Activated CD4-positive, alpha-beta T cell treated with anti-CD3 and anti-CD28 coated beads, Interleukin-2, amount 50 U/mL, for 1 hour (primary cell): Measurements from ENCODE around the gene ZNF428.
A peak's percentile ranks its signal among the peaks of the same experiment; 100 is the strongest.
"Not testable (repeated sequence)": the region's sequence is repeated elsewhere in the genome, so short reads cannot be mapped to it uniquely, and the experiment has no call there.

Experiments used
- DNase-seq: peaks from one replicate; pipeline ENCODE4 v3.0.0-alpha.2; 2020

Gene ZNF428

GRCh38 chr19:43639519-43640423, 20.3 kb upstream of the ZNF428 start, which contains the start of gene CADM4:
Gene CADM4 (minus strand): TSS chr19:43639850. CDS start chr19:43639790, 60 bp downstream.
- DNase-seq, result peak; percentile 49

DNA sequence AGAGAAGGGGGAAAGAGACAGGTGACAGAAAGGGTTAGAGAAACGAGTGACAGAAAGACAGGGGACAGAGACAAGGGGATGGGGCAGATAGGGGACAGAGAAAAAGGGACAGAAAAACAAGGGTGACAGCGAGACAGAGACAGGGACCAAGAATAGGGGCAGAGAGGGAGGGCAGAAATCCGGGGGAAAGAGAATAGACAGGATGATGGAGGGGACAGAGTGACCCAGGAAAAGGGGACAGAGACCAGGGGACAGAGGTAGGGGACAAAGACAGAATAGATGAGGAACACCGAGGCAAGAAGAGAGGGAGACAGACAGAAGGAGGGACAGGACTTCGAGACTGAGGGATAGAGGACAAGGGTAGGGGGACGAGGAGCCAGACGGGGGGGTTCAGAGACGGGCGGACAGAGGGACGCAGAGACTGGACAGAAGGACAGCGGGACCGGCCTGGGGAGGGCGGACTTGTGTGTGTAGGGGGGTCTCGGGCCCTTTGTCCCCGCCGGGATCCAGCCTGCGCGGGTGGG, 19.6 kb upstream of the ZNF428 start:
- no peak for DNase-seq

GRCh38 chr19:43638214-43638994, 19.0 kb upstream of the ZNF428 start:
- DNase-seq, result no peak

DNA sequence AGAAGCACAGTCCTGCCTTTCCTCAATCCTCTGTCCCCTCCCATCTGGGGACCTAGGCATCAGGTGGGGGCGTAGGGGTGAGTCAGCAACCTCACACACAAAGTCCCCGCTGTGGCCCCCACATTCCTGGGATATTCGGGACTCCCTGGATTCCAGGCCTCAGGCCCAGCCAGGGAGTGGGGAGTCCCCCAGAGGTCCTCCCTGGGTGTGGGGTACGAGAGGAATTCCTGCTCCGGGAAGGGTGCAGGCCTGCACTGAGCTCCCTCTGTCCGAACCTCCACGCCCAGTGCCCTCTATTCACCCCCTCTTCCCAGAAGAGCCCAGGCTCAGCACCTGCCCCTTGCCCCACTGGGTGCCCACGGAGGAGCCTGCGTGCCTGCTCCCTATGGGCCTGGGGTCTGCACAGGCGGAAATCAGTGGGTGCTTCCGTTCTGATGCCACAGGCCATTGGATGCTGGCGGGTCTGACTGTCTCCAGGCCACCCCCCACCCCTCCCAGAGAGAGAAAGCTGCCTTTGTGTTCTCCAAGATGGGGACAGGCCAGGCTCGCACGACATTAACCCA, 16.8 kb upstream of the ZNF428 start:
- DNase-seq, result no peak

GRCh38 chr19:43635561-43635940, 16.1 kb upstream of the ZNF428 start:
- DNase-seq, result not testable (repeated sequence)

DNA sequence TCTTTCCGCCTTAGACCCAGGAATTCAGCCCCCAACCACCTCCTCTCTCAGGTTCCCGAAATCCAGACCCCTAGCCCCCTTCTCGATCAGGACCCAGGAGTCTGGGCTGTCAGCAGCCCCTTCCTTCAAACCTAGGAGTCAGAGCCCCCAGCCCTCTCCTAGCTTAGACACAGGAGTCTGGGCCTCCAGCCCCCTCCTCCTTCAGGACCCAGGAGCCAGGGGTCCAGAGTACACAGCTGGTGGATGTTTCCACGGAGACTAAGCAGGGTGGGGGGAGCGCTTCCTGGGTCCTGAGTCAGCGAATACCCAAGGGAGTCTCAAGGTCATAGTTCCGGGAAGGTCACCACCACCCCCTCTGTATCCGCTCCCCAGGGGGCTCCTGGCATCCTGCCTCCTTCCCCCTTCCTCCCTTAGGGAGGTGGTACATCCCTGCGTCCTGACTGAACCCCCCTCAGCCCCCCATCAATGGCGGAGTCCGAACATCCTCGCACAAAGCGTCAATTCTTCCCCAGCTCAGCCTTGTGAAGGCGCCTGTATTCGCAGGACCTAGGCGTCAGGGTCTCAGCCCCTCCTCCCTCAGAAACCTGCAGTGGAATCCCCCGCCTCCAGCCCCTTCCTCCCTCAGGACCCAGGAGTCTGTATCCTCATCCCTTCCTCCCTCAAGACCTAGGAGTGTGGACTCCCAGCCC, 15.6 kb upstream of the ZNF428 start:
- DNase-seq, result no peak

DNA sequence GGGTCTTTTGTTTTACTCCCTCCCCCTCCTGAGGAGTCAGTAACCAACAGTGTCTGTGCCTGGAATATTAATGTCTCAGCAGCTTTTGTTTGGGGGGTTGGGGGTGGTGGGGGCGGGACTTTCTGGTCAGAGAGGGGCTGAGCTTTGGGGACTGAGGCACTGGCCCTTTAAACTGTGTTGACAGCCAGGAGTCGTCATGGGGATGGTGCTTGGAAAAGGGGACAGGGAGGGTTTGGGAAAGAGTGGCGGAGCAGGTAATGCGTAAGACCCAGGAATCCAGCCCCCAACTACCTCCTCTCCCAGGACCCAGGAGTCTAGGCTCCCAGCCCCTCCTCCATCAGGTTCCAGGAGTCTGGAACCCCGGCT, 15.1 kb upstream of the ZNF428 start:
- no peak for DNase-seq

DNA sequence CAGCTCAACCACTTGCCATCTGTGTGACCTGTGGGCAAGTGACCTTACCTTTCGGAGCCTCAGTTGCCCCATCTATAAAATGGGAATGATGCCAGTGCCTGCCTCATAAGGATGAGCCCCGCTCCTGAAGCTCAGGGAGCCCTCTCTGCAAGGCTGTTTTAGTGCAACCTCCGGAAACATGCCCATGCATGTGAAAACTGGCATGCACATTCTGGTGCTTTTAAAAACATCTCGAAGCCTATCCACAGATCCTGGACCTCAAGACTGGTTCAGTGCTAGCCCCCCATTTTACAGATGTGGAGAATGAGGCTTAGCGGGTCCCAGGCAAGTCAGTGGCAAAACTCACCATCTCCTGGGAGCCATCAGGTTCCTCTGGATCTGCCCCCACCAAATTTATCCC, 14.6 kb upstream of the ZNF428 start:
- no peak for DNase-seq

GRCh38 chr19:43633520-43633919, 14.1 kb upstream of the ZNF428 start:
- DNase-seq, result no peak

- no peak for DNase-seq
These were observed 12.1 kb upstream of the ZNF428 start for GRCh38 chr19:43631491-43631890.

DNA sequence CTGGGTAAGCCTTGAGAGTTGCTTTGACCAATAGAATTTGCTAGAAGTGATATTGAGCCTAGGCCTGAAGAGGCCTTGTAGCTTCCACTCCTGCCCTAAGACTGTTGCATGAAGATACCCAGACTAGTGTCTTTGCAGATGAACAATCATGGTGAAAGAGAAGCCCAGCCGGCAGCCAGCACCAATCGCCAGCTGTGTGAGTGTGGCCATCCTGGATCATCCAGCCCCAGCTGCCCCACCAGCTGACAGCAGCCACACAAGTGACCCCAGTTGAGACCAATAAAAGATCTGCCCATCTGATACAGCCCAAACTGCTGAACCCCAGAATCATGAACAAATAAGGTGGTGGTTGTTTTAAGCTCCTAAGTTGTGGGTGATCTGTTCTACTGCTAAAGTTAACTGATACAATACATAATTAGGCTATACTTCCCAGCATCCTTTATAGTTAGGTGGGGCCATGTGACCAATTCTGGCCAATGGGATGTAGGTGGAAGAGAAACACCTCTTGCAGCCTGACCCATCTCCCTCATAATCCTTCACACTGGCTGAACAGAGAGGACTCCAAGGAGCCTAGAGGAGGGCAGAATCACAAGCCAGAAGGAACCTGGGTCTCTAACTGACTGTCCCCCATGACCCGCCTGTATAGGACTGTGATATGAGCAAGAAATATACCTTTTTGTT, 9.4 kb upstream of the ZNF428 start:
- DNase-seq, result no peak

DNA sequence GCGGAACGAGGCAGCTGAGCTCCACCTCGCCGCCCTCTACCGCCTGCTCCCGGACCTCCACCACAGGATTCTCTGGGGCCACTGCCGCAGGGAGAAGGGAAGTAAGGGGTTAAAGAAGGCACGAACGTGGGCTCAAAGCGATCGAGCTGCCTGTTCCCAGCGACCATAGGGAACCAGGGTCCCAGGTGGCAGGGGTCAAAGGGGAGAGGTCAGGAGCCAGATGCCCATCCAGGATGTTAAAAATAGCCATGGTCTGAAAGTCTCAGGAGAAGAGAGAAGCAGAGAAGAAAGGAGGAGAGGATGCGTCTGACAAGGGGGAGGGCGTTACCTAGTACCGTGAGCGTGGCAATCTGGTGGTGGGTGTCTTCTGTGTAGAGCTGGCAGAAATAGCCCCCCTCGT, 7.4 kb upstream of the ZNF428 start:
- DNase-seq, result no peak

GRCh38 chr19:43625918-43626579, 6.6 kb upstream of the ZNF428 start:
- no peak for DNase-seq

DNA sequence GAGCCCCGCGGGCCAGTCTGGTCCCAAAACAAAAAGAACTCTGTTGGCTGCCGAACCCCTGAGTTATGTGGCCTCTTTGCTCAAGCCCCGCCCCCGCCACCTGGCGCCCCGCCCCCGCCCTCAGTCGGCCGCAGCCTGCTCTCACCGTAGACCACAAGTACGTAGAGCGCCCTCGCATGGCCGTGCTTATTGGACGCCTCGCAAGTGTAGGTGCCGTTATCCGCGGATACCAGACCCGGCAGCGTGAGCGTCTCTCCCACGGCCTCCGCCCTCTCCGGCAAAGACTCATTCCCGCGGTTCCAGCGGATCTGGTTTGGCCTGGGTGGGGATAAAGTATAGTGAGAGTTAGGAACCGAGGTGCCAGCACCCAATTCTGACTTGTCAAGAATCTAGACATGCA, 5.5 kb upstream of the ZNF428 start:
- peak; percentile 90 for DNase-seq

DNA sequence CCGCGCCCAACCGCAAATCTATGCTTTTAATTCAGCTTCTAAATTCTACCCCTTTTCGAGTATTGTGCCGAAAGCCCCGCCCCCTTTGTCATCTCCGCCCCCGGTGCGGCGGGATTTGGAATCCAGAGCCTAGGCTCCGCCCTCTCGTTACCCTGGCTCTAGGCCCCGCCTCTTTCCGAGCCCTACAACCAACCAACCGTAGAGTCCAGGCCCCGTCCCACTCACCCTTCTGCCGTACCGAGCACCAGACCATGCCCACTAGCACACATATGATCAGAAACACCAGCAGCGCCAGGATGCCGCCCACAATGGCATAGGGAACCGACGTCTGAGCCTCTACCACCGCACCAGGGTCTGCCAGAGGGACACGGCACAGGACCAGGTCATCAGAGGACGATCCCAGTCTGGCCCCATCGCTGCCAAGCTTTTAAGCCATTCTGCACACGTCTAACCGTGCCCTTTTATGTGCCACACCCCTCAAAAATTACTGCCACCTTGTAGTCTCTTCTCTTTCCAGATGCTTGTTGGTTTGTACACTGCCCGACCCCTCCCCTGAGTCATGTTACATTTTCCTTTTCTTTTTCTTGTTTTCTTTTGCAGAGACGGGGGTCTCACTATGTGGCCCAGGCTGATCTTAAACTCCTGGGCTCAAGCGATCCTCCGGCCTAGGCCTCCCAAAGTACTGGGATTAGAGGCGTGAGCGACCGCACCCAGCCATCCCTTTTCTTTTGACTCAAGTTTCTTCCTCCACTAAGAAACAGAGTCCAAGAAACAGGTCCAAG, 4.7 kb upstream of the ZNF428 start:
- DNase-seq, result no peak

DNA sequence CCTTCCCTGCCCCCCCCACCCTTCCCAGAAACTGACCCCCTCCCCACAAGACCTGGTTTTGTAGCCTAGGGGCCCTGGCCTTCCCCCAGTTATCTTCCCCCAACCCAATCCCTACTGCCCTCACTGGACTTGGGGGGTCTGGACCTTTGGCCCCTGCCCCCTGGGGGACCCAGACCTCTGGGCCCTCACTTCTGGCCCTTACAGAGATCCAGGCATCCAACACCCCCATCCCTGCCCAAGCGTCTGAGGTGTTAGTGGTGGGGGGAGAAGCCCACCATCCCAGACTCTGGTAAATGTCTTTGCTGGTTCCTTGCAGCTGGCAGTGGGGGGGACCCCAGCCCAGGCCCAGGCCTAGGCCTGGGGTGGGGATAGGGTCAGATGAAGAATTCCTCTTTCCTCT, 3.5 kb upstream of the ZNF428 start:
- DNase-seq, result no peak

- no peak for DNase-seq
These were observed 2.6 kb upstream of the ZNF428 start for GRCh38 chr19:43622070-43622469.

DNA sequence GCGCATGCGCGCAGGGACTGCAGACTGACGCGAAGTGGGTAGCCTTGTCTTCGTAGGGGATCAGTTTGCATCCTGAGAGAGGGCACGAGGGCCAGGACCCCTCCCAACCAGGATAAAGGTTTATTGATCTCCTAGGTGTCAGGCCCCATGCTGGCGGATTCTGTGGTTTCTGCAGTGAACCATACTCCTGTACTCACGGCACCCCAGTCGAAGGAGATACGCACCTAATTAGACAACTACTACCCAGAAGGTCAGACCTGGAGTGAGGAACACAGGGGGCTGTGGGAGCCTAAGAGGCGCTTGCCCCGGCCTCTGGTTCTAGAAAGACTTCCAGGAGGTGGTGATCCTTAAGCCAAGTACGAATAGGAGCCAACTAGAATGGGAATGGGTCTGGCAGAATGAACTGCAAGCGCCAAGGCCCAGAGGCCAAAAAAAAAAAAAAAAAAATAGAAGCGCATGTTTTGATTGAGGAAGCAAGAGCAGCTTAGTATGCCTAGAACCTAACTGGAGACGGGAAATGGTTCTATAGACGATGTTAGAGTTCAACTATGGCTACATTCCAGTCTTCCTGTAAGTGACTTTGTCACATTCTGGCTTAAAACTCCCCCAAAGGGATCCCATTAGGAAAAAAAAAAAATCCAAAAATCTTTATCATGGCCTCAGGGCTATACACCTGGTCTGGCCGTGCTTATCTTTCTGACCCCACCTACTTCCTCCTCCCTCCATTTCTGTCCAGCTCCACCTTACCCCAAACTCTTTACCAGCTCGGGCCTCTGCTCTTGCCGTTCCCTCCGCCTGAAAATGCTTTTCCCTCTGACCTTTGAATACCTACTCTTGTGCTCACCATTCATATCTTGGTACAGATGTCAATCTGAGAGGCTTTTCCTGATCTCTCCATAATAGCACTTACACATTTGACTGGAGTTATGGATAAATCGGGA, 902 bp upstream of the ZNF428 start:
- peak; percentile 81 for DNase-seq

GRCh38 chr19:43618921-43619261, 538 bp downstream of the ZNF428 start:
- DNase-seq, result peak; percentile 13

DNA sequence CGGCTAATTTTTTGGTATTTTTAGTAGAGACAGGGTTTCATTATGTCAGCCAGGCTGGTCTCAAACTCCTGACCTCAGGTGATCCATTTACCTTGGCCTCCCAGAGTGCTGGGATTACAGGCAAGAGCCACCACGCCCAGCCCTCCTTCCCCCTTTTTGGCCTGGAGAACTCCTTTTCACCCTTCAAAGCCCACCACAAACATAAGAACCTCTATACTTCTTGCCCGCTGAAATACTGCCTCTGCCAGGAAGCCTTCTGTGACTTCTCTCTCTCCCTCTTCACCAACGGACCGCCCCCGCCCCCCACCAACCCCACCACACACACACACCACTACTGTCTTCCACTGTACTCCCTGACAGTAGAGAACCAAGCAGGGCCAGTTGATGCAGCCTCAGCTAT, 2.5 kb downstream of the ZNF428 start:
- DNase-seq, result no peak
